Measurements from ENCODE around the gene MYADML2.

MYADML2 gene

GRCh38 chr17:81967244-81967532 is 20.2 kb upstream of the MYADML2 start:
- TF ChIP-seq GATA2 (IDR thresholded peaks at IDR 0.05; ENCODE audit: low read depth, low read length) (no peak), GATA3 (IDR thresholded peaks at IDR 0.05; ENCODE audit: low read depth, low read length) (no peak)

- TF ChIP-seq GATA2 (IDR thresholded peaks at IDR 0.05; ENCODE audit: low read depth, low read length) (no peak), GATA3 (IDR thresholded peaks at IDR 0.05; ENCODE audit: low read depth, low read length) (no peak)
Observed at GRCh38 chr17:81966343-81967243, 19.6 kb upstream of the MYADML2 start.

GRCh38 chr17:81964081-81964849 is 17.2 kb upstream of the MYADML2 start:
- TF ChIP-seq GATA2 (IDR thresholded peaks at IDR 0.05; ENCODE audit: low read depth, low read length) = no peak
- TF ChIP-seq GATA3 (IDR thresholded peaks at IDR 0.05; ENCODE audit: low read depth, low read length) = no peak

GRCh38 chr17:81962499-81963441 is 15.7 kb upstream of the MYADML2 start:
- TF ChIP-seq GATA2 (IDR thresholded peaks at IDR 0.05; ENCODE audit: low read depth, low read length) (no peak), GATA3 (IDR thresholded peaks at IDR 0.05; ENCODE audit: low read depth, low read length) (no peak)

- TF ChIP-seq GATA2 (IDR thresholded peaks at IDR 0.05; ENCODE audit: low read depth, low read length) (no peak), GATA3 (IDR thresholded peaks at IDR 0.05; ENCODE audit: low read depth, low read length) (no peak)
Observed at GRCh38 chr17:81961521-81962498, 14.8 kb upstream of the MYADML2 start.

- TF ChIP-seq GATA3 (IDR thresholded peaks at IDR 0.05; ENCODE audit: low read depth, low read length) (no peak), GATA2 (IDR thresholded peaks at IDR 0.05; ENCODE audit: low read depth, low read length) (no peak)
Observed at GRCh38 chr17:81961087-81961511, 14.1 kb upstream of the MYADML2 start, which contains the start of gene NOTUM. Gene NOTUM (minus strand): TSS chr17:81961187. CDS start chr17:81960909, 278 bp downstream.

- no peak for TF ChIP-seq GATA2 (IDR thresholded peaks at IDR 0.05; ENCODE audit: low read depth, low read length)
- no peak for TF ChIP-seq GATA3 (IDR thresholded peaks at IDR 0.05; ENCODE audit: low read depth, low read length)
Observed at GRCh38 chr17:81960130-81960958, 13.3 kb upstream of the MYADML2 start.

GRCh38 chr17:81959362-81960129 is 12.5 kb upstream of the MYADML2 start:
- TF ChIP-seq GATA3 (IDR thresholded peaks at IDR 0.05; ENCODE audit: low read depth, low read length) (no peak), GATA2 (IDR thresholded peaks at IDR 0.05; ENCODE audit: low read depth, low read length) (no peak)

- TF ChIP-seq GATA3 (IDR thresholded peaks at IDR 0.05; ENCODE audit: low read depth, low read length) (no peak), GATA2 (IDR thresholded peaks at IDR 0.05; ENCODE audit: low read depth, low read length) (no peak)
Observed at GRCh38 chr17:81958633-81959342, 11.8 kb upstream of the MYADML2 start.

- no peak for TF ChIP-seq GATA2 (IDR thresholded peaks at IDR 0.05; ENCODE audit: low read depth, low read length)
- no peak for TF ChIP-seq GATA3 (IDR thresholded peaks at IDR 0.05; ENCODE audit: low read depth, low read length)
Observed at GRCh38 chr17:81957691-81958432, 10.8 kb upstream of the MYADML2 start.

Measured in SH-SY5Y (cell line).